AG09319 (cell line): ENCODE measurements around the gene SYCE3.
"Not testable (repeated sequence)": the region's sequence is repeated elsewhere in the genome, so short reads cannot be mapped to it uniquely, and the experiment has no call there.

Experiments used
- DNase-seq: peaks from one replicate; pipeline ENCODE4 v3.0.0-alpha.2; 2010; ENCODE audit warnings: low read depth; ENCODE audit errors: extremely low read depth
- TF ChIP-seq, protein P1 (sequence below): IDR thresholded peaks from 2 replicates; pipeline ENCODE4 v1.5.1; 2011; ENCODE audit warnings: low read depth, mild to moderate bottlenecking, inconsistent platforms, low read length, moderate library complexity

SYCE3 gene, protein sequence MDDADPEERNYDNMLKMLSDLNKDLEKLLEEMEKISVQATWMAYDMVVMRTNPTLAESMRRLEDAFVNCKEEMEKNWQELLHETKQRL

DNA sequence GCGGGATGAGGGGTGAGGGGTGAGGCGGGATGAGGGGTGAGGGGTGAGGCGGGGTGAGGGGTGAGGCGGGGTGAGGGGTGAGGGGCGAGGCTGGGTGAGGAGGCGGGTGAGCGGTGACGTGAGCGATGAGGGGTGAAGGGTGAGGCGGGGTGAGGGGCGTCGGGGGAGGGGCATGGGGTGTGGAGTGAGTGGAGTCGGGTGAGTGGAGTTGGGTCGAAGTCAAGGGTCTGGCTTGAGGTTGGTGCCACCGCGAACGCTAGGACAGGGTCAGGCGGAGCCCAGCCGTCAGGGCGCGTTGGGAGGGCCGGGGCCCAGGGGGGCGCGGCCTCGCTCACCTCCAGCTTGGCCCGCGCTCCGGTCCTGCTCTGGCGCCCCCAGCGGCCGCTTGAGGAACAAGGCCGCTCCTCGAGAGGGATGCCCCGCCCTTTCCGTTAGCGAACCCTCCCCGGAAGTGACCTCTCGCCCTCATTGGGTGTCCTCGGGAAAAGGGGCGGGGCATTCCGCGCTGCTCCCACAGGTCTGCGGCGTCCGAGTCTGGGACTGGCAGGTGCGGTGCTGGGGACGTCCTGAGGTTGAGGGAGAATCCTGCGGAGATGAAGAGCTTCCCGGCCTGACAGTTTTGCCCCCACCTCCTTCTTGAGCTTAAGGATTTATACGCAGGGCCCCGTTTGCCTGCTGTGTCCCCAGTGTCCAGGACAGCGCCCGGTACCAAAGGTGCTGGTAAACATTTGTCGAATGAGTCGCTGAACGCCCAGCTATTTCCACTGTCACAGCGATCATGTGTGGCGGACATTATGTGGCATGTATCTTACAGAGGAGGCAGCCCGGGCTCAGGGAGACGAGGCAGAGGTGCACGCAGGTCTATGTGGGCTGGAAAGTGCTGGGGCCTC, at the start of gene SYCE3:
TSS of gene SYCE3 (minus strand) at position 397 of the 890 bp plus-strand sequence. CDS start 6,514 bp downstream, outside the sequence.
- peak; percentile 61 for DNase-seq
- TF ChIP-seq, protein P1, sequence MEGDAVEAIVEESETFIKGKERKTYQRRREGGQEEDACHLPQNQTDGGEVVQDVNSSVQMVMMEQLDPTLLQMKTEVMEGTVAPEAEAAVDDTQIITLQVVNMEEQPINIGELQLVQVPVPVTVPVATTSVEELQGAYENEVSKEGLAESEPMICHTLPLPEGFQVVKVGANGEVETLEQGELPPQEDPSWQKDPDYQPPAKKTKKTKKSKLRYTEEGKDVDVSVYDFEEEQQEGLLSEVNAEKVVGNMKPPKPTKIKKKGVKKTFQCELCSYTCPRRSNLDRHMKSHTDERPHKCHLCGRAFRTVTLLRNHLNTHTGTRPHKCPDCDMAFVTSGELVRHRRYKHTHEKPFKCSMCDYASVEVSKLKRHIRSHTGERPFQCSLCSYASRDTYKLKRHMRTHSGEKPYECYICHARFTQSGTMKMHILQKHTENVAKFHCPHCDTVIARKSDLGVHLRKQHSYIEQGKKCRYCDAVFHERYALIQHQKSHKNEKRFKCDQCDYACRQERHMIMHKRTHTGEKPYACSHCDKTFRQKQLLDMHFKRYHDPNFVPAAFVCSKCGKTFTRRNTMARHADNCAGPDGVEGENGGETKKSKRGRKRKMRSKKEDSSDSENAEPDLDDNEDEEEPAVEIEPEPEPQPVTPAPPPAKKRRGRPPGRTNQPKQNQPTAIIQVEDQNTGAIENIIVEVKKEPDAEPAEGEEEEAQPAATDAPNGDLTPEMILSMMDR: peak; percentile 71

DNA sequence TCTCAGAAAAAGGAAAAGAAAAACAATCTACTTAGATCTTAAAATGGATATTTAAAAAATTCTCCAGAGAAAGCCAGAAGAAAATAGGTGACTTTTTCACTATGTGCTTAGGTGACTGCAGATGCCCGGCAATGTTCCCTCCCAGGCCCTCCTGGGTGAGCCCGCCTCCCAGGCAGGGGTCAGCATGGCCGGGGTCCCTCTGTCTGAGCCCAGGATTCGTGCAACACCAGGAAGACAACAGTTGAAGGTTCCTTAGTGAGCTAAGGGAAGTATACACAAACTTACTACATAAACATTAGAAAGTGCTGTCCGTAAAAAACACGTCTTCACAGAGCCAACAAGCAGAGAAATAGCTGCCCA, 49.4 kb upstream of the SYCE3 start:
- TF ChIP-seq, protein P1: no peak
- DNase-seq: no peak

DNA sequence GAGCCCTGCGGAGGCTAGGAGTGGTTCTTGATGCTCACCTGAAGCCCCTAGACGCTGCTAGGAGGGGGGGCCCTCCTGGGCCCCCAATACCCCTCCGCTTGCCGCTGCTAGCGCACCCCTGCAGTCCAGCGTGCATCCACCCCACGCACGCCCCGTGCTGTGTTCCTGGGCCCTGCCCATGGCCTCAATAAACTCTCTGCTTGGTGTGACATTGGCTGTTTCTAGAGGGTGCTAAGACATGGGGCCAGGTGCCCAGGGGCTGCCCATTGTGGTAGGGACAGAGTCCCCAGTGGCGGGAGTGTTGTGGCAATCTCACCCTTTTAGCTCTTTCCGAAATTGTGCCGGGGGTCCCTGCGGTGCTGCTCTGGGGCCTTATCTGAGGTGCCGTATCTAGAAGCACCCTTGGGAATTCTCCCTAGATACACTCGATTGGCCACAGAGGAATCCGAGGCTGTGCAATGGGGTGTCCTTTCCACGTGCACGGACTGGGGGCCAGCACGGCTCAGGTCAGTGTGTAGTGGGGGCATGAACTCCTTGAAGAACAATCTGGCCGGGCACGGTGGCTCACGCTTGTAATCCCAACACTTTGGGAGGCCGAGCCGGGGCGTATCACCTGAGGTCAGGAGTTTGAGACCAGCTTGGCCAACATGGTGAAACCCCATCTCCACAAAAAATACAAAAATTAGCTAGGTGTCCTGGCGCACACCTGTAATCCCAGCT, 48.8 kb upstream of the SYCE3 start:
- no peak for DNase-seq
- TF ChIP-seq, protein P1: no peak

DNA sequence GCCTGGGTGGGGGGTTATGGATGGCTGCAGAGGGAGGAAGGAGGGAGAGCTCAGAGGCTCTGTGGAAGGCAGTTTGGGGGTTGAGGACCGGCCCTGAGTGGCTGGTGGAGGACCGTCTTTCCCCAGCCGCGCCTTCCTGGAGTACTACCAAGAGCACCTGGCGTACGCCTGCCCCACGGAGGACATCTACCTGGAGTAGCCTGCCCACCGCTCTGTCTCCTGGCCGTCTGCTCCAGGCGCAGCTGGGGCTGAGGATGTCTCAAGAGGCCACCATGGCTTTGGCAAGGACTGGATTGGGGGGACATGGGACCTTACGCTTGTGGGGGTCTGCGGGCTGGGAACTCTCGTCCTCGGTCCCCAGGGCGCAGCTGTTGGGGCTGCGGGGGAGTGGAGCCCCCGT, 47.9 kb upstream of the SYCE3 start:
- no peak for DNase-seq
- TF ChIP-seq, protein P1: no peak

DNA sequence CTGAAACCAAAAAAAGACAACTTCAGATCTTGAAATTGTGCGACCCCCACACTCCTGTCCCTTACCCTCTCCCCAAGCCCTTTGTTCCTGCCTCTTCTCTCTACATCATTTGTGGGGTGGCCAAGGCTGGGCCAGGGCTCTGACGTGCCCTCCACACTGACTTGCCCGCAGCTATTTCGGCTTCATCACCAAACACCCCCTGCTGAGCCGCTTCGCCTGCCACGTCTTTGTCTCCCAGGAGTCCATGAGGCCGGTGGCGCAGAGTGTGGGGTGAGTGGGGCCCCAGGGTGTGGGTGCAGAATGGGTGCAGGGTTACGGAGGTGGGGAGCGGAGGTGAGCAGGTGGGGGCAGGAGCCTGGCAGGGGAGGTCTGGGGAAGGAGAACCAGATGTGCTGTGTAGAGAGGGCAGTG, 47.3 kb upstream of the SYCE3 start:
- TF ChIP-seq, protein P1: no peak
- no peak for DNase-seq

DNA sequence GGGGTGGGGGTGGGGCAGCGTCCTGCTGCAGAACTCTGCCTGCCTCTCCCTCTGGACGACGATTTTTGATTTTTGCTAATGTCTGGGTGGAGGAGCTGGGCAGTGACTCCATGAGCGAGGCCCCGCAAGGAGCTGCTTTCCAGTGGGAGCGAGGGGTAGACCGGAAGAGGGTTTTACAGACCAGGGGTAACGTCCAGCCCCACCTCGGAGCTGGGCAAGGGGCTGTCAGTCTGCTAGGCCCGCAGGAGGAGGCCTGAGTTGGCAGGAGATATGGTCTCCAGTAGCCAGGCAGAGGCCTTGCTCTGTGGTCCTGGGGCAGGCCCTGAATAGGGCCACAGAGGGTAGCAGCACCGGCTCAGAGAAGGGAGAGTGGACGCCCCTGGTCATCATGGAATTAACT, 46.9 kb upstream of the SYCE3 start:
- TF ChIP-seq, protein P1: no peak
- DNase-seq: no peak

DNA sequence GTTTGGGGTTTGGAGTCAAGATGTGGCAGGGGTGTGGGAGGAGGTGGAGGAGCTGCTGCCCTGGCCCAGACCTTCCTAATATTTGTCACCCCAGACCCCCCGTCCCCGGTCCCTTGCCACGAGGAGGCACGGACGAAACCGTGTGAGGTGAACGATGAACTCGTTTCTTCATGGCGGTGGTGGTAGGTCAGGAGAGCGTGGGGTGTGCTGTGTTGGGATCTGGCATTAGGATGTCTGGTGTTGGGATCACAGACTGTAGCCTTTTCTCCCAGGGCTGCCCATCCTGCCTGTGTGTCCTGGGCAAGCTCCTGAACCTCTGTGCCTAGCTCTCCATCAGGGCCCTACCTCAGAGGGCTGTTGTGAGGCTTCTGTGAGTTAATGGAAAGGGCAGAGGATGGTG, 46.3 kb upstream of the SYCE3 start:
- no peak for DNase-seq
- TF ChIP-seq, protein P1: no peak

DNA sequence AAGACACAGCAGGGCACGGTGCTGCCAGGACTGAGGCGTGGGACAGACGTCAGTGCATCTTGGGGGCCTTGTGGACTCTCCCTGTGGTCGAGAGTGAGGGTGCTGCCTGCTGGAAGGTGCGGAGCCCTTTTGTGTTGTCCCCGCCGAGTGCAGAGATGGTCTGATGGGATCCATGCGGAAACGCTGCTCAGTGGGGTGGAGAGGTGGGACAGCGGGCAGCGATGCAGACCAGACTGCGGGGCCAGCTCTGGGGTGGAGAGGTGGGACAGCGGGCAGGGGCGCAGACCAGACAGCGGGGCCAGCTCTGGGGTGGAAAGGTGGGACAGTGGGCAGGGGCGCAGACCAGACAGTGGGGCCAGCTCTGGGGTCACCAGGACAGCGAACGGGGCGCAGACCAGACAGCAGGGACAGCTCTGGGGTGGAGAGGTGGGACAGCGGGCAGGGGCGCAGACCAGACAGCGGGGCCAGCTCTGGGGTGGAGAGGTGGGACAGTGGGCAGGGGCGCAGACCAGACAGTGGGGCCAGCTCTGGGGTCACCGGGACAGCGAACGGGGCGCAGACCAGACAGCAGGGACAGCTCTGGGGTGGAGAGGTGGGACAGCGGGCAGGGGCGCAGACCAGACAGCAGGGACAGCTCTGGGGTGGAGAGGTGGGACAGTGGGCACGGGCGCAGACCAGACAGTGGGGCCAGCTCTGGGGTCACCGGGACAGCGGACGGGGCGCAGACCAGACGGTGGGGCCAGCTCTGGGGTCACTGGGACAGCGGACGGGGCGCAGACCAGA, 45.5 kb upstream of the SYCE3 start:
- not testable (repeated sequence) for DNase-seq
